NCI-H2107 (cell line): ENCODE measurements around the gene VPS8.
A peak's percentile ranks its signal among the peaks of the same experiment; 100 is the strongest.

ENCODE experiments used
- DNase-seq: peaks from one replicate; lab custom pipeline; 2025; lab: John Stamatoyannopoulos, UW

Gene VPS8

DNA sequence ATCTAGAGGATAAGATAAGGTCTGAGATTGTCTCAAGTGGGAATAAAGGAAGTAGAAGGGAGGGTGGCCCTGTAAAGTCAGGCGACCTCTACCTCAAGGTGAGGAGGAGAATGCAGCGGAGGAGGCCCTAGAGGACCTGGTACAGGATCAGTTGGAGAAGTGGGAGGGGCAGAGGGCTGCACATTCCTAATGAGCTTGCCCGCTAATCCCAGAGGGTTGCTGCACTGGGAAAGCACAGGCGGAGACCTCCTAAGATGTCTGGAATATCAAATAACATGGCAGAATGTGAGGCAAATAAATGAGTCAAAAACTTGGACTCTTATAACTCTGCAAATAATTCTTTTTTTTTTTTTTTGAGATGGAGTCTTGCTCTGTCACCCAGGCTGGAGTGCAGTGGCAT is 30.2 kb upstream of the VPS8 start:
- no peak for DNase-seq

DNA sequence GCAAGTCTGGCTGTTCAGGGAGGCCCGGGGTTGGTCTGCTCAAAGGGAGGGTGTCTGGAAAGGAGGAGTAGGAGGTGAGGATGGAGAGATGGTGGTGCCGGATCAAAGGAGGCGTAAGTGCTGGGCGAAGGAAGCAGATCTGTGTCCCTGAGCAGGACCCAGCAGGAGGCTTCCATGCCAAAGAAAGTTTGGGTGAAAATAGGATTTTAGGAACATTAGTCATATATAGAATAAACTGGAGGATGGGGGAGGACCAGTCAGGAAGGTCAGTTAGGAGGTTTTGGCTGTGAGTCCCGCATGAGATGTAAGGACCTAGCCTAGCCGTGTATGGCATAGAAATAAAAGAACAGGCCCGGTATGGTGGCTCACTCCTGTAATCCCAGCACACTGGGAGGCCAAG is 28.6 kb upstream of the VPS8 start:
- DNase-seq = no peak

DNA sequence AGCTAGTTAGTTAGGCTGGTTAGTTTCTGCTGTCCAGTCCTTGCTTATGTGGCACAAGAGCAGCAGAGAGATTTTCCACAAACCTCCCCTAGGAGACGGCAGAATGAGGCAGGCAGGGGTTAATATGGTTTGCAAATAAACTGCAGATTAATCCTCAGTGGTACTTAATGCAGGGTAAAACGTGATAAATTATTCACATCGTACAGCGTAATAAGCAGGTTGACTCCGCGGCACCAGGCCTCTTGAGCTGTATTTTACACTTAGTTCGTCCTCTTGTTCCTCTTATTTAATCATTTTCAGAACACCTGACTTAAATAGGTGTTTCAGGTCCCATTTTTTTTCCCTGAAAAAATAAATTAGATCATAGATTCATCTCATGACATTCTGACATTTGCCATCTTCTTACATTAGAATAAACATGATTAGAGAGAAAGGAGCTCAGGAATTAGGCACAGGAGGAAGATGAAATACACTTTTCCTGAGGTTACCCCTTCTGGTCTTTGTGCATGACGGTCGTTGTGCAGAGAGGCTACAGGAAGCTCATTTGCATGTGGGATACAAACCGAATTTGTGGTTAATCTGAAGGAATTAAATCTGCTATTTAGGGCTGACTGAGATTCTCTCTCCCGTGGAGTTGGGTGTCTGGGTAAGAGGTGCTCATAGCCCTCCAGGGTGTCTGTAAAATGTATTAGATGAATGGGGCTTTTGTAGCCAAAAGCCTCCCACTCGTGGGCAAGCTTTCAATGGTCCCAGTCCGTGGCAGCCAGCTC is 27.1 kb upstream of the VPS8 start:
- no peak for DNase-seq

DNA sequence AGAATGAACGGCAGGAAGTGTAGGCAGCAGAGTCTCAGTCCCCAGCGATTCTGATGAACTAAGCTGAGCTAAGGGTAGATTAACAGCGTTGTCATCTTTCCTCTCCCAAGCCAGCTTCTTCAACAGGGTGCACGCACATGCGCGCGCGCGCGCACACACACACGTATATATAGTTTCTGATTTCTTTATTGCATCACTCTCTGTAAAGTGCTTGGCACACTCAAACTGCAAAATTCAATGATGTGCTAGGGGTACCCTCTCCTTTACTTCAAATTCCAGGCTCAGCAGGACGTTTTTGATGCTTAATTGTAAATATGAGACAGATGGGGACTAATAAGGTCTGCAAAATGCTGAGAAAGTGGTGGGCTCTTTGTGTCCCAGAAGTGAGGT is 26.1 kb upstream of the VPS8 start:
- DNase-seq = no peak

DNA sequence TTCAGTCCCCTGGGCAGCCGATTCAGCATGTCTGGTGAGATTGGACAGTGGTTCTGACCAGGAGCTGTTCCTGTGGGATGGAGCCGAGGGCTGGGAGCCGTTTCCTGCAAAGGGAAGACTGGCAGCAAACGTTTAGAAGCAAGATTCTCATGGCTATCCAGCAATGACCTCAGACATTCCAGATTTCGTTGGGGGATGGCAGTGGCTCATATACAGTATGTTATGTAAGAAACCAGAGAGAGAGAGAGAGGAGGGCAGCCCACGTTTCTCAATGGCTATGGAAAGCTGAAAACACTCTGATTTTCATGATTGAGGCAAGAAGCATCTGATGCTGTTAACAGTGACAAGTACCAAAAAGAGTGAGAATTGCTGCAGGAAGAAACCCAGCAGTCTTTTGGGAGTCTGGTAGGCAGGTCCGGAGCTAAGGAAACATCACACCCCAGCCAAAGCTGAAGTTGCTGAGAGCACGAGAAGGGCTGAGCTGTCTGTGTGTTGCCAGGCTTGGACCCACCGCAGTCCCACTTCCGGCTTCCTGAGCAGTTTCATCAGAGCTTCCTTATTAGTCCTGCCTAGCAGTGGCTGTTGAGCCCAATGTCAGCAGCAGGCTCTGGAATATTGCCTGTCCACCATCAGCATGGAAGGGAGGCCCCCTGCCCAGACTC is 25.6 kb upstream of the VPS8 start:
- DNase-seq = no peak

DNA sequence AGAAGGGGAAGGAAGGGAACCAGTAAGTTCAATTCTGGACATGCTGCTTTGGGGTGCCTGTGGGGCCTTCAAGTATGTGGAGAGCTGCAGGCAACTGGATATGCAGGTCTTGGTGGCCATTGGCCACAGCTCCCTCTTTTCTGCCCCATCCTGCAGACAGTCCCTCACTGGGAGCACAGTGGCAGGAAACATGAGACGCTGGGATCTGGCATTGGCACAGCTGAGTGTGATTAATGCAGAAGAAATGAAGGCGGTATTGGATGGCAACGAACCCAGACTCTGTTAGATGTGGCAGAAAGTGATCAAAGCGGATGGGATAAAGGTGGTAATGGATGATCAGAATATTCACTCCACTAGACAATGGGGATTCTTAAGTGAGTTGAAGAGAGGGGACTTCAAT is 23.2 kb upstream of the VPS8 start:
- no peak for DNase-seq

DNA sequence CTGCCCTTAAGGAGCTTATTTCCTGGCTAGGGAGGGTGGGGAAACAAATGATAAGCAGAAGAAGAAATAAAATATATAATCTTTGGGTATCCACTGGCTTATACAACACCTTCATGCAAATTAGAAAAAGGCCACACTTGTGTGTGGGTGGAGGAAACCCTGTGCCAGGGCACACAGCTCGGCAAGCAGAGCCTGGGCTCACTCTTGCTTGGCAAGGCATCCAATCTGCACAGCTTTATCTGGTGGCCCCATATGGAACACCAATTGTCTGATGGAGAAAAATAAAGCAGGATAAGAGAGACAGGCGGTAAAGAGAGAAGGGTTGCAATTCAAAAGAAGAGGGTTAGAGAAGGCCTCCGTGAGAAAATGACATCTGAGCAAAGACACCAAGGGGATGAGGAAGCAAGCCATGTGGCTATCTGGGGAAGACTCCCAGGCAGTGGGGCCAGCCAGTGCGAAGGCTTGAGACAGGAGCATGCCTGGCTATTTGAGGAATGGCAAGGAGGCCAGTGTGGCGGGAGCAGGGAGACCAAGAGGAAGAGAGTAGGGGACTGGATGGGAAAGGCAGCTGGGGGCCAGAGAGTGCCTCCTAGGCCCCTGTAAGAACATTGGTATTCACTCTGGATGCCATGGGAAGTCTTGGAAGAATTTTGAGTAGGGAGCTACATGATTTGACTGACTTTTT is 22.5 kb upstream of the VPS8 start:
- no peak for DNase-seq

DNA sequence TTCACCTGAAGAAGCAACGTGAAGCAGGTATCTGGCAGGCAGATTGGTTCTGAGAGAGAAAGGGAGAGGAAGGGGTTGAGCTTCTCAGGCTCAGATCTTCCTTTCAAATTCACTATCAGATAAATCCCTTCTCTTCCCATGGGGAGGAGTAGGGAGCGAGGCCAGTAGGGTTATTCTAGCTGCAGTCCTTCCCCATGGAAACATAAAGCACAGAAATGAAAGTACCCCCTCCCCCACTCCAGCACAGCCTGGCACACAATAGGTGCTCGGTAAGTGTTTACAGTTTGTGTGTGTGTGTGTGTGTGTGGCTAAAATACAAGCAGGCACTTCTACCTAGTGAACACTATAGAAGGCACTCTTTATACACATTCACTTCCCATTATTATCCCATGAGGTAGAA is 20.8 kb upstream of the VPS8 start:
- DNase-seq = peak; percentile 66

DNA sequence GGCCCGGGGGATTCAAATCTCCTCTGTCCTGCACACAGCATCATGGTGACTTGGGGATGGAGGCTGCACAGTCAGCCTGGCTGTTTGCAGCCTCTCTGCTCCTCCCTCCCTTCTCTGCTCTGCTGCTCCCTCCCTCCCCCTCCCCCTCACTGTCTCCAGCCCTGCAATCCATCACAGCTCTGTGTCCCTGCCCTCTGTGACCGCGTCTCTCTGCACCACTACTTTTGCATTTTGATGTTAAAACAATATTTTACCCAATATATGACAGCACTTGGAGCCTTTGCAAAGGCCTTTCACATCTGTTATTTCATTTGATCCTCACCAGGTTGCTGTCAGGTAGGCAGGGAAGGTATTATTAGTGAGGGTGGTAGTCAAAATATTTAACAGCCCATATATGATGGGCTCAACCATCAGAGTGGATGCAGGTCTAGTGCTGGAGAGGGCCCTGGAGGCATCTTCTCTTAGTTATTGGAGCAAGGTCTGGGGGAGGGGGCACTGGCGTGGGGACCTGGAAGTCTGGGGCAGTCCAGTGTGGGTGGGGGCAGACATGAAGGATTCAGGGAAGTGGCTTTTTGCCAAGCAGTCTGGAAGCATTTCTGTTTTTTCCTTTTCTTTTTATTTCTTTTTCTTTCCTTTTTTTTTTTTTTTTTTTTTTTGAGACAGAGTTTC is 16.3 kb upstream of the VPS8 start:
- DNase-seq = no peak

DNA sequence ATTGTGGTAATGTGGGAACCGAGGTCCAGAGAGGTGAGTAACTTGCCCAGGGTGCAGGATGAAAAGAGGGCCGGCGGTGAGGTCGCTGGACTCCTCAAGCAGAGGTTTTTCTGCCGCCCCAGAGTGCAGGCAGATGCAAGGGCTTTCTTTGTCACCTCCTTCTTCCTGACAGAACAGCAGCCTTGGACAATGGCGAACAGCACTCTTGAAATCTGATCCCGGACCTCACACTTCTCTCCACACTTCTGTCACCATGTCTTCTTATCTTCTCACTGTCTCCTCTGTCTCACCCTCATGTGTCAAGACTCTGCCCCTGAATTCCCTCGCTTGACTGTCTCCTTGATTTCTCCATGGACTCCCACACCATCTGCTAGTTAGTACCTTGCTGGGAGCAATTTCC is 15.4 kb upstream of the VPS8 start:
- DNase-seq = no peak

DNA sequence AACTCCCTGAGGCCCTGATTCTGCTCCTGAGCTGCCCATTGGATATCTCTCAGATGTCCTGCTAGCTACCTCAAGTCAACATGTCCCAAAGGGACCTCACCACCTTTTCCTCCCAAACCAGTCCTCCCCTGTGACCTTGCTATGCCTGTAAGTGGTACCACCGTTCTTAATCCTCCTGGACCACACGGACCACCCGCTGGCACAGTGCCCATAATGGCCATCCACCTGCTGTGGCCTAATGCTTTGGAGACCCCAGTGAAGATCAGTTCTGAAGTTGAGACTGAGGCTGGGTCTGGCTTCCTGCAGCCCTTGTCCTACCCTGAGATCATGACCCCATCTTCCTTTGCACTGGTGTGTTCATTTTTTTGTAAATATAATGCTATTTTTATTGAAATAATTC is 15.0 kb upstream of the VPS8 start:
- DNase-seq = no peak

DNA sequence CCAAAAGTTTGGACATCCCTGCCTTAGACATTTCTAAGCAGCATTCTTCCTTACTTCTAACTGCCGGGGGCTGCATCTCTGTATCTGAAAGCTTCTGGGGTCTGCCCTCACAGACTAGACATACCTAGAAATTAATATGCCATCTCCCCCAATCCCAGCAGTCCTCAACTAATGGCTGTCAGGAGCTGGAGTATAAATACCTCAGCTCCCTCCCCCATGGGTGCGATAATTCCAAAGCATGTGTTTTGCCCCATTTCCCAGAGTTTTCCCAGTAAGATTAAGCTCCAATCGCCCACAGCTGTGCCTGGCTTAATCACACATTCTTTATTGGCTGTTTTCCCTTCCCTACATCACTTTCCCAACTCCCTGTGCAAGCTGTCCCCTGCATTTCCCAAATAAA is 13.8 kb upstream of the VPS8 start:
- DNase-seq = no peak

DNA sequence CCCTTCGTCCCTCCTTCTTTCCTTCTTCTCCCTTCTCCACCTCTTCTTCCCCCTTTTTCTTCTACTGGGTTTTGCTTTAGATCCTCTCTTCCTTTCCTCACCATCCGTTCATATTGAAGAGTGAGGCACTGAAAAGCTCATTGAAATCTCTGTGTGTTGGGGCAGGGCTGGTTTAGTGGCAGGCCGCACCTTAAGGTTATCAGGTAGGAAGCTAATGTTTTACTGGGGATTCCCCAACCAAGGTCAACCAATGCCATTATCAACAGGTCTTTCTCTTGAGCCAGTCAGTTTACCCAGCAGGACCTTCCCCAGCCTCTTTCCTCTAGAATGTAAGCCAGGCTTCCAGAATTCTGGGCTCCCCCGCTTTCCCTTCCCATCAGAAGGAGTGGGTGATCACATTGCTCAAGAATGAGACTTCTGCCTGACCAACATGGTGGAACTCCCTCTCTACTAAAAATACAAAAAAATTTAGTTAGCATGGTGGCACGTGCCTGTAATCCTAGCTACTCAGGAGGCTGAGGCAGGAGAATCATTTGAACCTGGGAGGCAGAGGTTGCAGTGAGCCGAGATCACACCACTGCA is 11.5 kb upstream of the VPS8 start:
- no peak for DNase-seq

DNA sequence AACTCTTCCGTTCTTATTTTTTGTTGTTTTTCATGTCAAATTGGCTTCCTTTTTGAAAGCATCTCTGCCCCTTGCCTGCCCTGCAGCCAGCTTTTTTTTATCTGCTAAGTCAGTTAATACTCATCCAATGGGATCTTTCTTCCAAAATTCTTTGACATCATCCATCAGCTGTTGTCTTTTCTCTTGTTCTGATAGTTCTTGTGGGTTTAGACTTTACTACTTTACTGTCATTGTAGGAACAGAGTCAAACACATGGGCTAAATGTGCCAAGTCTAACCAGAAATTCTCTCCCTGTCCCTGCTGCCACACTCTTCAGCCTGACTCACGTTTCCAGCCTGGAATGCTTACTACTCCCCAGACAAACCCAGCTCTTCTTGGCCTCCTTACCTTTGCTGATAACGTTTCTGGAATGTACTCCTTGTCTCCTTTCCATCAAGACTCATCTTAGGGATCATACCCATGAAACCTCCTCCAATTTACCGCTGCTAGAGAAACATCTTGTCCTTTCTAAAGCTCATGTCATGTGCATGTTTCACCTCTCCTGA is 10.7 kb upstream of the VPS8 start:
- DNase-seq = no peak

DNA sequence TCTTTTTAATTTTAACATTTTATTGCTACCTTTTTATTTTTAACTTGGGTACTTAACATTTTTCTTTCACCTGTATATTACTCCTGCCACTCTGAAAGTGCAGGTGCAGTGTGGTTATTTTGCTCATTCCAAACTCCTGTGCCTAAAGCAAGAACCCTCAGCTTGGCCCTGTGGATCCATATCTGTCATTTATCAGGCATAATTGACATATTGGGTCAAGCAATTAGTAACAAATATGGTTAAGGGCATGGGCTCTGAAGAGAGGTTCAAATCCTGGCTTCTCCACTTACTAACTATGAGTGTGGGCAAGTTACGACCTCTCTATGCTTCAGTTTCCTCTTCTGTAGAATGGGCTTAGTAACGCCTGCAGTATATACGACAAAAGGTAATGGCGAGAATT is 9.8 kb upstream of the VPS8 start:
- no peak for DNase-seq

DNA sequence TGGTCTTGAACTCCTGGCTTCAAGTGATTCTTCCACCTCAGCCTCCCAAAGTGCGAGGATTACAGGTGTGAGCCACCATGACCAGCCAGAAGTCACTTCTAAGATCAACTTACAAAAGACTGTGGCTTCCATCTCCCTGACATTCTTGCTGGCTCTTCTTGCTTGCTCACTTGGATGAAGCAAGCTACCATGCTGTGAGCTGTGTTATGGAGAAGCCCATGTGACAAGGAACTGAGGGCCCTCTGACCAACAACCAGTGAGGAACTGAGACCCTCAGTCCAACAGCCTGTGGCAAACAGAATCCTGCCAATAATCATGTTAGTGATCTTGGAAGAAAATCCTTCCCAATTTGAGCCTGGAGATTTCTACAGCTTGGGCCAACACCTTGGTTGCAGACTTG is 7.2 kb upstream of the VPS8 start:
- DNase-seq = no peak

DNA sequence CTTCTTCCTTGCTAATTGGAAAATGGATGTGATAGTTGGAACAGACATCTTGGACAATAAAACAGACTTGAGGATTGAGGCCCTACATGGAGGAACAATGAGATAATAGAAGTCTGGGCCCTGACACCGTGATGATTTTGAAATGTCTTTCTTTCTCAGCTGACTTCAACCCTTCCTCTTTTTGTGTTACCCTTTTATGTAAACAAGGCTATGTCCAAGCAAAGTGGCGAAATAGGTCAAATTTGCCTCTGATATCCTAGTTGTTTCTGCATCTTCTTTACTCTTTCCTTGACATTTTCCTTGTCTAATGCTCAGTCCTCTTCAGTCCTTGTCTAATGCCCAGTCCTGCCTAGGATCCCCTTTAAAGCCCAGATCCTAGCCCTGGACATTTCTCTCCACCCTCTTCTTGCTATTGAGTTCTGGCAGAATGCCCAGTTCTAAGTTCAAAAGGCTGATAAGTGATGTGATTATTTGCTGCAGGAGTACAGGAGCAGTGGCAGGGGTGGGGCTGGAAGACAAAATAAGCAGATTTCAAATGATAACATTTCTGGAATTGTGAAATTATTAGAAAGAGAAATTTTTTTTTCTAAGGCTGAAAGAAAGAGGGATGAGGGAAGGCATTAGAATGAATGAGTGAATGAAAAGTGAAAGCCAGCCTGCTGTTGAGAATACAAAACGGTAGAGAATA is 6.5 kb upstream of the VPS8 start:
- DNase-seq = no peak

DNA sequence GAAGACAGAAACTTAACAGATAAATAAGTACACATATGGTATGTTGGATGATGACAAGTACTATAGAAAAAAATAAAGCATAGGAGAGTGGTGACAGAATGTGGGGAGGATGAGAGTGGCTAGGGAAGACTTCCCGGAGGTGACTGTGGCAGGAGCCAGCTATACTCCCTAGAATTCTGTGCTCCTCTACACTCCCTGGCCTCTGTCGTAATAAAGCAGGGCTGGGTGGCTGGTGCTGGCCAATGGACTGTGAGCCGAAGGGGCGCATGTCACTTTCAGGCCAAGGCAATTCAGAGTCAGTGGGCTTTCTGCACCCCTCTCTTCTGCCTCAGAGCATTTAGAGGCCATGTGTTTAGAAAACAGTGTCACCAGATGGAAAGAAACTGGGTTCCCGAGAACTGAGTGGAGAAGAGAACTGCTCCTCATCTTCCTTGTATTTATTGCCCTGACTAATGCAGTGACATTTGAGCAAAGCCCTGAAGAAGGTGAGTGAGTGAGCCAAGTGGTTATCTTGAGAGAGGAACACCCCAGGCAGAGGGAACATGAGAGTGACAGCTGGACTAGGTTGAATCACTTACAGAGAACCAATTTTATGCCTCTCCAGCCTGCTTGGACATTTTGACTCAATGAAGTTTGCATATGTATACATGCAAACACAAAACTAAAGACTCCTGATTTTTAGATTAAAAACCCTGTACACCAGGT is 5.2 kb upstream of the VPS8 start:
- no peak for DNase-seq

DNA sequence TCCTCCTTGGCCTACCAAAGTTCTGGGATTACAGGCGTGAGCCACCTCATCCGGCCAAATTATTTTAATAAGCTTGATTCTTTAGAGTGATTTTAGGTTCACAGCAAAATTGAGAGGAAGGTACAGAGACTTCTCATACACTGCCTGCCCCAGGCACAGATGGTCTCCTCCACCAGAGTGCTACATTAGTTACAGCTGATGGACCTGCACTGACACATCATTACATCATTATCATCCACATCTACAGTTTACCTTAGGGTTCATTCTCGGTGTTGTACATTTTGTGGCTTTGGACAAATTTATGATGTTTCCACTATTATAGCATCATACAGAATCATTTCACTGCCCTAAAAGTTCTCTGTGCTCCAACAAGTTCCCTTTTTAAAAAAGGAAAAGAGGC is 4.4 kb upstream of the VPS8 start:
- DNase-seq = no peak

DNA sequence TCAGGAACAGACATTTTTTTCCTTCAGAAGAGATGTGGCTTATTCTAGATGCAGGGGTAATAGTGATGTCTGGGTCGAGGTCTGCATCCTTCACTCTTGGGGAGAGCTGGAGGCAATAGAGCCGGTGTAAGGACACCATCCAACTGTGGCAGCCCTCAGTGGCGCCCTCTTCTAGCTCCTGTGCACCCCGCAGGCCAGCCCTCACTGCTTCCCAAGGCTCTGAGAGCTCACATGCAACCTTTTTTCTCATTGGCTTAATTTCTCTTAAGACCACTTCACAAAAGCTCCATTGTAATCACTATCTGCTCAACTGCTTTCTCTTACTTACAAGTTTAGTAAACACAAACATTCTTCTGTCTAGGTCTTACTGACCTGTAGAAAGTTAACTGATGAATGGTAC is 3.9 kb upstream of the VPS8 start:
- no peak for DNase-seq

DNA sequence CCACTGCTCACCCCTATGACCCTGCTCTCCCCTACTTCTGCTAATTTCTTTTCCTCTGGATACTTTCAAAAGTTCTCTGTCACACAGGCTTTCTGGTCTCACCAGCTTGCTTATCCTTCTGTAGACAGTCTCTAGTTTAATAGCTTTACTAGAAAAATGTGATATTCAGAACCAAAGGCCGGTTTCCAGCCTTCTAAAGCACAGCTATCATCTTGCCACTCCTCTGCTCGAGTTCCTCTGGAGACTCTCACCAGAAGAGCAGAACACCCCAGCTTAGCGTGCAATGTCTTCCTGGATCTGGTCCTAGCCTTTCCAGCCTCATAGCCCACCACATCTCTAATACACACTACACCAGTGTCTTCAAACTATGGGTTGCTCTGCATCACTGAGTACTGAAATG is 1.8 kb upstream of the VPS8 start:
- no peak for DNase-seq
